GM19328 (cell line): Measurements from ENCODE around the gene SETDB1.
"Not testable (repeated sequence)": the region's sequence is repeated elsewhere in the genome, so short reads cannot be mapped to it uniquely, and the experiment has no call there.

Experiments used
- ATAC-seq: cut with Tn5 transposase; IDR thresholded peaks from one replicate; pipeline ENCODE4 v1.9.1; 2021; ENCODE audit warnings: mild to moderate bottlenecking, moderate library complexity; ENCODE audit not compliant: unreplicated experiment

The SETDB1 gene

GRCh38 chr1:150928286-150928685, 2.1 kb downstream of the SETDB1 start:
- no peak for ATAC-seq

GRCh38 chr1:150928775-150929174, 2.6 kb downstream of the SETDB1 start:
- ATAC-seq = not testable (repeated sequence)

GRCh38 chr1:150931773-150932172, 5.6 kb downstream of the SETDB1 start:
- no peak for ATAC-seq

- ATAC-seq = no peak
Observed at GRCh38 chr1:150944856-150945255, 18.7 kb downstream of the SETDB1 start.

GRCh38 chr1:150954708-150955107, 28.5 kb downstream of the SETDB1 start:
- no peak for ATAC-seq

- ATAC-seq = no peak
Observed at GRCh38 chr1:150955280-150955679, 29.1 kb downstream of the SETDB1 start.

GRCh38 chr1:150957666-150958065, 31.5 kb downstream of the SETDB1 start:
- no peak for ATAC-seq

- no peak for ATAC-seq
Observed at GRCh38 chr1:150960646-150961045, 34.5 kb downstream of the SETDB1 start.

GRCh38 chr1:150961756-150962155, 35.6 kb downstream of the SETDB1 start:
- ATAC-seq = no peak

GRCh38 chr1:150963321-150964163, 37.4 kb downstream of the SETDB1 start:
- no peak for ATAC-seq

- ATAC-seq = no peak
Observed at GRCh38 chr1:150964164-150964489, 38.0 kb downstream of the SETDB1 start.

GRCh38 chr1:150965605-150966004, 39.4 kb downstream of the SETDB1 start:
- ATAC-seq = no peak

GRCh38 chr1:150966011-150966410, 39.8 kb downstream of the SETDB1 start:
- no peak for ATAC-seq

GRCh38 chr1:150967936-150968335, 41.8 kb downstream of the SETDB1 start:
- ATAC-seq = no peak

- no peak for ATAC-seq
Observed at GRCh38 chr1:150968491-150968890, 42.3 kb downstream of the SETDB1 start.

- ATAC-seq = no peak
Observed at GRCh38 chr1:150969626-150970025, 43.5 kb downstream of the SETDB1 start.

- ATAC-seq = no peak
Observed at GRCh38 chr1:150970808-150971582, 44.8 kb downstream of the SETDB1 start.

- ATAC-seq = no peak
Observed at GRCh38 chr1:150971583-150972416, 45.6 kb downstream of the SETDB1 start.

GRCh38 chr1:150972417-150972940, 46.3 kb downstream of the SETDB1 start:
- no peak for ATAC-seq

- ATAC-seq = no peak
Observed at GRCh38 chr1:150973258-150973835, 47.2 kb downstream of the SETDB1 start.
